MG63 (cell line): Measurements from ENCODE around the gene TPI1. TPM values are rescaled to one million over a fixed set of nuclear protein-coding genes. Genes with fewer than 3 reads are reported as not detected.

Source experiments
- DNase-seq: peaks from one replicate; pipeline ENCODE4 v3.0.0-alpha.2; 2020
- H3K27me3 ChIP-seq: fragments of 250-450 bp; sonication (Bioruptor Pico); 2 replicates; pipeline ENCODE4 v1.5.1; 2020; ENCODE audit warnings: mild to moderate bottlenecking, moderate library complexity
- H3K36me3 ChIP-seq: fragments of 250-450 bp; sonication (Bioruptor Pico); 2 replicates; pipeline ENCODE4 v1.5.1; 2020; ENCODE audit warnings: mild to moderate bottlenecking, moderate library complexity
- H3K4me3 ChIP-seq: fragments of 250-450 bp; sonication (Bioruptor Pico); 2 replicates; pipeline ENCODE4 v1.5.1; 2020; ENCODE audit warnings: mild to moderate bottlenecking, moderate library complexity
- H3K9me3 ChIP-seq: fragments of 250-450 bp; sonication (Bioruptor Pico); 2 replicates; pipeline ENCODE4 v1.5.1; 2020; ENCODE audit warnings: mild to moderate bottlenecking, moderate library complexity
- total RNA-seq: library from RNA; depleted of rRNA; stranded (reverse); fragments of >200 nt; shearing (Covaris generic); gene quantifications from 2 replicates; pipeline ENCODE4 v1.2.3, GENCODE V29; 2014; ENCODE audit warnings: low replicate concordance; rRNA removed

Gene TPI1
- 1,500 and 1,845 TPM in 2 replicates for total RNA-seq

GRCh38 chr12:6867413-6868210 lies at the start of gene TPI1:
TSS of gene TPI1 (plus strand) at chr12:6867531. CDS start at chr12:6867567, 36 bp downstream.
- Histone ChIP-seq H3K27me3 (no peaks in the 10 kb centered on the region), H3K4me3 (peak within 1 kb of the TSS; percentile 94), H3K36me3 (peaks cover 75% of the 10 kb centered on the region), H3K9me3 (no peaks in the 10 kb centered on the region)
- DNase-seq = peak; percentile 78

GRCh38 chr12:6817662-6818157 lies 49.6 kb upstream of the TPI1 start:
- peaks cover 10% of the 10 kb centered on the region for H3K27me3 ChIP-seq

GRCh38 chr12:6818222-6818621 lies 49.1 kb upstream of the TPI1 start:
- no peak for DNase-seq

More at GRCh38 chr12:6817662-6818157, 49.6 kb upstream of the TPI1 start:
- Histone ChIP-seq H3K36me3 (no peaks in the 10 kb centered on the region), H3K4me3 (no peak overlapping the region), H3K9me3 (no peaks in the 10 kb centered on the region)
- no peak for DNase-seq

GRCh38 chr12:6818645-6819044 lies 48.7 kb upstream of the TPI1 start:
- Histone ChIP-seq H3K27me3 (peaks cover 19% of the 10 kb centered on the region), H3K4me3 (no peak overlapping the region), H3K9me3 (no peaks in the 10 kb centered on the region), H3K36me3 (no peaks in the 10 kb centered on the region)
- no peak for DNase-seq

More at GRCh38 chr12:6818222-6818621, 49.1 kb upstream of the TPI1 start:
- H3K9me3 ChIP-seq = no peaks in the 10 kb centered on the region
- H3K36me3 ChIP-seq = no peaks in the 10 kb centered on the region
- H3K27me3 ChIP-seq = peaks cover 15% of the 10 kb centered on the region
- no peak overlapping the region for H3K4me3 ChIP-seq

- DNase-seq = no peak
- H3K27me3 ChIP-seq = peaks cover 22% of the 10 kb centered on the region
These were observed 48.0 kb upstream of the TPI1 start for GRCh38 chr12:6819106-6820030.

GRCh38 chr12:6820166-6820565 lies 47.2 kb upstream of the TPI1 start:
- Histone ChIP-seq H3K9me3 (no peaks in the 10 kb centered on the region), H3K27me3 (peaks cover 26% of the 10 kb centered on the region), H3K36me3 (no peaks in the 10 kb centered on the region), H3K4me3 (no peak overlapping the region)
- DNase-seq = no peak

More at GRCh38 chr12:6819106-6820030, 48.0 kb upstream of the TPI1 start:
- Histone ChIP-seq H3K9me3 (no peaks in the 10 kb centered on the region), H3K4me3 (no peak overlapping the region), H3K36me3 (no peaks in the 10 kb centered on the region)

- Histone ChIP-seq H3K36me3 (no peaks in the 10 kb centered on the region), H3K4me3 (peak within 1 kb of the TSS; percentile 8; the same call in 1 of the 2 replicates), H3K9me3 (no peaks in the 10 kb centered on the region), H3K27me3 (peaks cover 26% of the 10 kb centered on the region)
- DNase-seq = peak; percentile 38
These were observed 45.5 kb upstream of the TPI1 start, which contains the start of gene GPR162 for GRCh38 chr12:6821591-6822425. TSS of gene GPR162 (plus strand) at chr12:6821821. CDS start at chr12:6823899, 2,078 bp downstream.

- Histone ChIP-seq H3K9me3 (no peaks in the 10 kb centered on the region), H3K36me3 (no peaks in the 10 kb centered on the region), H3K4me3 (no peak overlapping the region), H3K27me3 (peaks cover 26% of the 10 kb centered on the region)
- DNase-seq = no peak
These were observed 44.8 kb upstream of the TPI1 start for GRCh38 chr12:6822426-6823135.

GRCh38 chr12:6823182-6824084 lies 43.9 kb upstream of the TPI1 start:
- no peak overlapping the region for H3K4me3 ChIP-seq
- peaks cover 26% of the 10 kb centered on the region for H3K27me3 ChIP-seq
- H3K36me3 ChIP-seq = no peaks in the 10 kb centered on the region
- no peaks in the 10 kb centered on the region for H3K9me3 ChIP-seq
- DNase-seq = no peak

- Histone ChIP-seq H3K27me3 (peaks cover 26% of the 10 kb centered on the region), H3K36me3 (no peaks in the 10 kb centered on the region), H3K4me3 (no peak overlapping the region), H3K9me3 (no peaks in the 10 kb centered on the region)
- DNase-seq = peak; percentile 30
These were observed 43.1 kb upstream of the TPI1 start for GRCh38 chr12:6824085-6824775.

GRCh38 chr12:6824901-6825381 lies 42.4 kb upstream of the TPI1 start:
- Histone ChIP-seq H3K36me3 (no peaks in the 10 kb centered on the region), H3K4me3 (no peak overlapping the region), H3K9me3 (no peaks in the 10 kb centered on the region), H3K27me3 (peaks cover 26% of the 10 kb centered on the region)
- DNase-seq = peak; percentile 26

GRCh38 chr12:6825398-6826124 lies 41.8 kb upstream of the TPI1 start:
- no peak overlapping the region for H3K4me3 ChIP-seq
- H3K9me3 ChIP-seq = no peaks in the 10 kb centered on the region
- peaks cover 26% of the 10 kb centered on the region for H3K27me3 ChIP-seq
- peak; percentile 75 for DNase-seq
- H3K36me3 ChIP-seq = no peaks in the 10 kb centered on the region

- H3K4me3 ChIP-seq = no peak overlapping the region
- DNase-seq = no peak
- H3K36me3 ChIP-seq = peaks cover 2% of the 10 kb centered on the region; the same call in 1 of the 2 replicates
- H3K27me3 ChIP-seq = peaks cover 26% of the 10 kb centered on the region
- H3K9me3 ChIP-seq = no peaks in the 10 kb centered on the region
These were observed 41.1 kb upstream of the TPI1 start for GRCh38 chr12:6826125-6826733.
